ENCODE data around the gene ITGA8.

DNA sequence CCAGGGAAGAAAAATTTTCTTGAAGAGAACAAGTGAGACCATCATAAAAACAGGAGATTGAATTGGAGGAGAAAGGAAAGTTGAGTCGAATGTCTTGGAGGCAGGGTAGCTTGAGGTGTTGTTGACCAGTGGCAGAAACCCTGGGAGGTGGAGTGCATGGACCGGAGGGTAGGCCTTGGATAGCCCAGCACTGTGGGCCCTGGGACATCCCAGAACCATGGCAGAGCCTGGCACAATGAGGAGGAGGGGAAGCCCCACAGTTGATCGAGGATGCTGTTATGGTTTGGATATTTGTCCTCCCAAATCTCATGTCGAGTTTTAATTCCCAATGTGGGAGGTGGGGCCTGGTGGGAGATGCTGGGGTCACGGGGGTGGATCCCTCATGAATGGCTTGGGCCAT lies 157.1 kb downstream of the ITGA8 start:
- TF ChIP-seq, protein P1, sequence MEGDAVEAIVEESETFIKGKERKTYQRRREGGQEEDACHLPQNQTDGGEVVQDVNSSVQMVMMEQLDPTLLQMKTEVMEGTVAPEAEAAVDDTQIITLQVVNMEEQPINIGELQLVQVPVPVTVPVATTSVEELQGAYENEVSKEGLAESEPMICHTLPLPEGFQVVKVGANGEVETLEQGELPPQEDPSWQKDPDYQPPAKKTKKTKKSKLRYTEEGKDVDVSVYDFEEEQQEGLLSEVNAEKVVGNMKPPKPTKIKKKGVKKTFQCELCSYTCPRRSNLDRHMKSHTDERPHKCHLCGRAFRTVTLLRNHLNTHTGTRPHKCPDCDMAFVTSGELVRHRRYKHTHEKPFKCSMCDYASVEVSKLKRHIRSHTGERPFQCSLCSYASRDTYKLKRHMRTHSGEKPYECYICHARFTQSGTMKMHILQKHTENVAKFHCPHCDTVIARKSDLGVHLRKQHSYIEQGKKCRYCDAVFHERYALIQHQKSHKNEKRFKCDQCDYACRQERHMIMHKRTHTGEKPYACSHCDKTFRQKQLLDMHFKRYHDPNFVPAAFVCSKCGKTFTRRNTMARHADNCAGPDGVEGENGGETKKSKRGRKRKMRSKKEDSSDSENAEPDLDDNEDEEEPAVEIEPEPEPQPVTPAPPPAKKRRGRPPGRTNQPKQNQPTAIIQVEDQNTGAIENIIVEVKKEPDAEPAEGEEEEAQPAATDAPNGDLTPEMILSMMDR (IDR thresholded peaks at IDR 0.05): no peak
- TF ChIP-seq POLR2A (IDR thresholded peaks at IDR 0.05): no peak
